ENCODE results near the gene RALA.

RALA gene

GRCh38 chr7:39608278-39608677 lies 15.1 kb upstream of the RALA start:
- H3K4me3 ChIP-seq (ENCODE audit: low read depth, low read length): no peak overlapping the region
- no peaks in the 10 kb centered on the region for H3K36me3 ChIP-seq
- no peak for DNase-seq
- H3K27me3 ChIP-seq: no peaks in the 10 kb centered on the region
- TF ChIP-seq CTCF (IDR thresholded peaks at IDR 0.05; ENCODE audit: low read depth, low read length): no peak
- H3K4me1 ChIP-seq: peaks cover 10% of the 10 kb centered on the region
- H3K9me3 ChIP-seq: no peaks in the 10 kb centered on the region

- H3K9me3 ChIP-seq: no peaks in the 10 kb centered on the region
- no peaks in the 10 kb centered on the region for H3K27me3 ChIP-seq
- H3K36me3 ChIP-seq: no peaks in the 10 kb centered on the region
- DNase-seq: peak; percentile 55
- peak overlapping the region; percentile 57 for H3K4me3 ChIP-seq (ENCODE audit: low read depth, low read length)
- peaks cover 10% of the 10 kb centered on the region for H3K4me1 ChIP-seq
- peak; percentile 33 for TF ChIP-seq CTCF (IDR thresholded peaks at IDR 0.05; ENCODE audit: low read depth, low read length)
Observed at GRCh38 chr7:39609113-39609934, 14.0 kb upstream of the RALA start.

GRCh38 chr7:39609935-39610263 lies 13.5 kb upstream of the RALA start:
- no peak for TF ChIP-seq CTCF (IDR thresholded peaks at IDR 0.05; ENCODE audit: low read depth, low read length)
- DNase-seq: no peak
- peak overlapping the region; percentile 57 for H3K4me3 ChIP-seq (ENCODE audit: low read depth, low read length)
- no peaks in the 10 kb centered on the region for H3K36me3 ChIP-seq
- H3K27me3 ChIP-seq: no peaks in the 10 kb centered on the region
- peaks cover 10% of the 10 kb centered on the region for H3K4me1 ChIP-seq
- no peaks in the 10 kb centered on the region for H3K9me3 ChIP-seq

- no peak for DNase-seq
- Histone ChIP-seq H3K4me1 (peaks cover 7% of the 10 kb centered on the region), H3K27me3 (no peaks in the 10 kb centered on the region), H3K9me3 (no peaks in the 10 kb centered on the region), H3K4me3 (ENCODE audit: low read depth, low read length) (no peak overlapping the region), H3K36me3 (no peaks in the 10 kb centered on the region)
- no peak for TF ChIP-seq CTCF (IDR thresholded peaks at IDR 0.05; ENCODE audit: low read depth, low read length)
Observed at GRCh38 chr7:39613577-39613976, 9.8 kb upstream of the RALA start.

- DNase-seq: no peak
- Histone ChIP-seq H3K4me3 (ENCODE audit: low read depth, low read length) (no peak overlapping the region), H3K4me1 (no peaks in the 10 kb centered on the region), H3K9me3 (no peaks in the 10 kb centered on the region), H3K27me3 (no peaks in the 10 kb centered on the region), H3K36me3 (no peaks in the 10 kb centered on the region)
- no peak for TF ChIP-seq CTCF (IDR thresholded peaks at IDR 0.05; ENCODE audit: low read depth, low read length)
Observed at GRCh38 chr7:39614299-39614698, 9.1 kb upstream of the RALA start.

- no peaks in the 10 kb centered on the region for H3K4me1 ChIP-seq
- no peak overlapping the region for H3K4me3 ChIP-seq (ENCODE audit: low read depth, low read length)
- DNase-seq: no peak
- no peaks in the 10 kb centered on the region for H3K36me3 ChIP-seq
- no peaks in the 10 kb centered on the region for H3K27me3 ChIP-seq
- no peak for TF ChIP-seq CTCF (IDR thresholded peaks at IDR 0.05; ENCODE audit: low read depth, low read length)
- no peaks in the 10 kb centered on the region for H3K9me3 ChIP-seq
Observed at GRCh38 chr7:39615350-39615975, 7.9 kb upstream of the RALA start.
